ENCODE data around the gene CD80.

- TF ChIP-seq CTCF (IDR thresholded peaks at IDR 0.05) (no peak), POLR2A (IDR thresholded peaks at IDR 0.05) (no peak)
Measured at GRCh38 chr3:119536757-119537156, 22.7 kb downstream of the CD80 start.
